Activated T-cell treated with anti-CD3 and anti-CD28 coated beads, Interleukin-2, amount 50 U/mL, for 24 hours (primary cell): ENCODE measurements around the gene DSTYK.

Experiments used
- DNase-seq: peaks from one replicate; pipeline ENCODE4 v3.0.0-alpha.2; 2020
- H3K27ac Mint-ChIP-seq: 2 replicates; pipeline ENCODE4 v1.8.0; 2020; ENCODE audit warnings: mild to moderate bottlenecking, mixed read lengths
- H3K27me3 Mint-ChIP-seq: 2 replicates; pipeline ENCODE4 v1.8.0; 2020; ENCODE audit warnings: mixed read lengths
- H3K36me3 Mint-ChIP-seq: 2 replicates; pipeline ENCODE4 v1.8.0; 2020; ENCODE audit warnings: low read depth, mixed read lengths
- H3K4me1 Mint-ChIP-seq: 2 replicates; pipeline ENCODE4 v1.8.0; 2020; ENCODE audit warnings: low read depth, mixed read lengths
- H3K4me3 Mint-ChIP-seq: 2 replicates; pipeline ENCODE4 v1.8.0; 2020; ENCODE audit warnings: mild to moderate bottlenecking, moderate library complexity, mixed read lengths
- H3K9me3 Mint-ChIP-seq: 2 replicates; pipeline ENCODE4 v1.8.0; 2020; ENCODE audit warnings: mixed read lengths

The DSTYK gene

DNA sequence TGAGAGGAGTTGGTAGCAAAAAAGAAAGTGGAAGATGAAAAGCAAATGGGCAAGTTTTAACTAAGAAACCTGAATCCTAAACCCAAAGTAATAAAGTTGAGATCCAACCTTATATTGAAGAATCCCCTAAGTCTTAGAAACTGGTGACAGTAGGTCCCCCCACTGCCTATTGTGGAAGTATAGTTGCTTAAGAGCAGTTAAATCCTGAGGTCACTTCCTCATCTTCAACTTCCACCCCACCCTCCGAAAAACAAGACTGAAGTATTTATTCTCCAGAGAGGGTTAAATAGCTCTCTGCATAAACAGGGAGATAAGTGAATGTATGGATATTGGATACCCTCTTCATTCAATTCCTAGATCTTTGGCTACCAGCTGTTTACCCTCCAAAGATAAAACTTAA lies 3.3 kb upstream of the DSTYK start:
- H3K36me3 Mint-ChIP-seq, result peaks cover 14% of the 10 kb centered on the region
- no peak for DNase-seq
- H3K9me3 Mint-ChIP-seq, result no peaks in the 10 kb centered on the region
- H3K4me3 Mint-ChIP-seq, result no peak overlapping the region
- H3K27ac Mint-ChIP-seq, result no peak overlapping the region
- peaks cover 34% of the 10 kb centered on the region for H3K4me1 Mint-ChIP-seq
- H3K27me3 Mint-ChIP-seq, result peaks cover 2% of the 10 kb centered on the region

DNA sequence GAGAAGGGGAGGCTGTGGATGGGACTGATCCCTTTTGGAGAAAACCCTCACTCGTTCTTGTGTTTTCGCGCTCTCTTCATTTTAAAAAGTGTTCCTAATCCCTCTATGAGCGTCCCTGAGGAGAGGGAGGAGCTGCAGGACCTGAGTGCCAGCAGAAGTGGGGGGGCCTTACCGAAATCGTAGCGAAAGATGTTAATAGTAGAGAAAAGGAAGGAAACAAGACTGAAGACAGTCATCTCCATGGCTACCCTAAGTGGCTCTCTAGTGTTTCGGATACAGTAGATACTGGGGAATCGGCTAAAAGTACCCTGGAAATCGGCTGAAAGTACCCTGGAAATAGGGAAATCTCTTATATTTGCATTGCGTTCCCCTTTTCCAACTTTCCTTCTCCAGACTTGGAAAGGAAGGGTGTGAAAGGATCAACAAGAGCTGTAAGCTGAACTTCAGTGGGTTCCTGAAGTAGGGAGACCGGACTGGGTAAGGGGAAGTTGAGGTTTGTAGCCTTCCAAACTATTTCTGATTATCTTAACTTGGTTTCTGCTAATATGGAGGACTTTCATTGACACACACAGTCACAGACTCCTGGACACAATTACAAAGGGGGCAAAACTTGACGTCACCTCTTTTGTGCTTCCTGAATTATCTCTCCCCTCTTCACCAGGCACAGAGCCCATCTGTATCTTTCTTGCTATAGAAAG lies 486 bp upstream of the DSTYK start:
- H3K27me3 Mint-ChIP-seq, result peaks cover under 1% of the 10 kb centered on the region
- H3K9me3 Mint-ChIP-seq, result no peaks in the 10 kb centered on the region
- H3K4me1 Mint-ChIP-seq, result peaks cover 50% of the 10 kb centered on the region
- no peak for DNase-seq
- peak overlapping the region; percentile 90 for H3K4me3 Mint-ChIP-seq
- peak overlapping the region; percentile 96 for H3K27ac Mint-ChIP-seq
- peaks cover 21% of the 10 kb centered on the region for H3K36me3 Mint-ChIP-seq

DNA sequence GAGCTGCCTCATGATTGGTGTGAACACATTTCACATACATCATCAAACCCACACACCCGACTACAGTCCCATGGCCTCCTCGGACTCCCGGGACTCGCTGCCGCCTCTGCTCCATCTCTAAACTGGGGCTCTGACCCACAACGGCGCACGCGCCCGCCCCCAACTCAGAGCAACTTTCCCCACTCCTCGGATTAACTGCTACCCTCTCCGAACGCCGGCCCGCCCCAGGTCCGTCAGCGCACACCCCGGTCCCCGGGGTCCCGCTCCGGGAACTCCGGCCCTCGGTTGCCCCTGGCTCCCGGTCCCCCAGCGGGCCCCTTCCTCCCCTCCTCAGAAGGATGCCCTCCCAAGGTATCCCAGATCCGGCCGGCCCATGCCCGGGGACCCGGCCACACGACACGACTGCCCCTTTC lies 740 bp downstream of the DSTYK start:
- Mint-ChIP-seq H3K36me3 (peaks cover 24% of the 10 kb centered on the region), H3K27ac (peak overlapping the region; percentile 95), H3K4me1 (peaks cover 57% of the 10 kb centered on the region), H3K27me3 (no peaks in the 10 kb centered on the region), H3K9me3 (no peaks in the 10 kb centered on the region), H3K4me3 (peak overlapping the region; percentile 90)
- DNase-seq, result no peak

DNA sequence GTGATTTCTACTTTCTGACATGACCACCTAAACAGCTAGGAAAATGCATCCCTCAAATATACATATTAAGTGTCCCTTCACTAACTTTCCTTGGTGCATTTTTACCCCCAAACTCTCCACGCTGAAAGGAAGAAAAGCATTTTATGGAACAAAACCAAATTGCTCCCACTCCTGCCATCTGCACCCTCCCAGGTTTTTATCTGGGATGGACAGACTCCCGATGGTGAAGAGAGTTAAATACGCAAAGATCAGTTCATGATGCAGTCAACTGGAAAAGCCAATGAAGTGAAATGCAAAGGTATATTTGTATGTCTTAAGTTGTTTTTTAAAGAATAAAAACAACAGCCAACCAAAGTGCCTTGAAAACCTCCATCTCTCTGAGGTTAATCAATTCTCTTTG lies 2.7 kb downstream of the DSTYK start:
- peak overlapping the region; percentile 90 for H3K4me3 Mint-ChIP-seq
- H3K27ac Mint-ChIP-seq, result peak overlapping the region; percentile 41
- H3K36me3 Mint-ChIP-seq, result peaks cover 24% of the 10 kb centered on the region
- no peak for DNase-seq
- H3K4me1 Mint-ChIP-seq, result peaks cover 62% of the 10 kb centered on the region
- H3K9me3 Mint-ChIP-seq, result no peaks in the 10 kb centered on the region
- H3K27me3 Mint-ChIP-seq, result no peaks in the 10 kb centered on the region

DNA sequence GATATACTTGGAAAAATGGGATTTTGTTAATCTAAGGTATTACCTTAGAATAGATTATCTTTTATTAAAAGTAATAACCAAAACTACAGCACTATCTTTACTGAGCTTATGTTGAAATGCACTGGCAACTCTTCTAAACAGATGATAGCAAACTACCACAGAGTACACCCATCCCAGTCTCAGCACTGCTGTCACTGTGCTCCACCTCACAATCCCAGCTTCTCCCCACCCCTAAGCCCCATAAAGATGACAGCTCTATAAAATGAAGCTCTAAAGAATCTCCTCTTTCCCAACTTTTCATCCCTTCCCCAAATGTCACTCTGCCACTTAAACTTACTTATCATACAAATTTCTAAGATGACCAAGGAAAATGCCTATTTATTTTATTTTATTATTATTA lies 6.4 kb downstream of the DSTYK start:
- Mint-ChIP-seq H3K9me3 (no peaks in the 10 kb centered on the region), H3K4me3 (no peak overlapping the region), H3K27ac (peak overlapping the region; percentile 86), H3K27me3 (no peaks in the 10 kb centered on the region), H3K36me3 (peaks cover 22% of the 10 kb centered on the region), H3K4me1 (peaks cover 72% of the 10 kb centered on the region)
- DNase-seq, result no peak

DNA sequence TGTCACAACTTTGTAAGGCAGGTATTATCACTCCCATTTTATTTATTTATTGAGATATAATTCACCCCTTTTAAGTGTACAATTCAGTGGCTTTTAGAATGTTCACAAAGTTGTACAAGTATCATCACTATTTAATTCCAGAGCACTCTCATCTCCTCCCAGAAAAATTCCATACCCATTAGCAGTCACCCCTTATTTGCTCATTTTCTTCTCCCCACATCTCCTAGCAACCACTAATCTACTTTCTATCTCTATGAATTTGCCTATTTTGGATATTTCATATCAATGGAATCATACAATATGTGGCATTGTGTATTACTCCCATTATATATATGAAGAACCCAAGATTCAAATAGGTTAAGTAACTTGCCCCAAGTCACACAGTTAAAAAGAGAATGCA lies 7.0 kb downstream of the DSTYK start:
- Mint-ChIP-seq H3K4me3 (peak overlapping the region; percentile 15), H3K27ac (peak overlapping the region; percentile 86), H3K36me3 (peaks cover 25% of the 10 kb centered on the region), H3K27me3 (no peaks in the 10 kb centered on the region), H3K9me3 (no peaks in the 10 kb centered on the region), H3K4me1 (peaks cover 72% of the 10 kb centered on the region)
- no peak for DNase-seq

DNA sequence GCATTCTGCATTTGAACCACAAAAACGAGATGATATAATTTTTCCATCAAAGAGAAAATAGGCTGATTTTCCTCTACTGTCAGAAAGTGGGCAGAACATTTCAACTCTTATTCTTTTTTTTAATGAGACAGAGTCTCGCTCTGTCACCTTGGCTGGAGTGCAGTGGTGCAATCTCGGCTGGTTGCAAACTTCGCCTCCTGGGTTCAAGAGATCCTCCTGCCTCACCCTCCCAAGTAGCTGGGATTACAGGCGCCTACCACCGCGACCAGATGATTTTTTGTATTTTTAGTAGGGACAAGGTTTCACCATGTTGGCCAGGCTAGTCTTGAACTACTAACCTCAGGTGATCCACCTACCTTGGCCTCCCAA lies 11.6 kb downstream of the DSTYK start:
- peak overlapping the region; percentile 69 for H3K4me3 Mint-ChIP-seq
- H3K27ac Mint-ChIP-seq, result peak overlapping the region; percentile 98
- peaks cover 51% of the 10 kb centered on the region for H3K36me3 Mint-ChIP-seq
- H3K4me1 Mint-ChIP-seq, result peaks cover 82% of the 10 kb centered on the region
- no peaks in the 10 kb centered on the region for H3K9me3 Mint-ChIP-seq
- peak; percentile 54 for DNase-seq
- H3K27me3 Mint-ChIP-seq, result no peaks in the 10 kb centered on the region

DNA sequence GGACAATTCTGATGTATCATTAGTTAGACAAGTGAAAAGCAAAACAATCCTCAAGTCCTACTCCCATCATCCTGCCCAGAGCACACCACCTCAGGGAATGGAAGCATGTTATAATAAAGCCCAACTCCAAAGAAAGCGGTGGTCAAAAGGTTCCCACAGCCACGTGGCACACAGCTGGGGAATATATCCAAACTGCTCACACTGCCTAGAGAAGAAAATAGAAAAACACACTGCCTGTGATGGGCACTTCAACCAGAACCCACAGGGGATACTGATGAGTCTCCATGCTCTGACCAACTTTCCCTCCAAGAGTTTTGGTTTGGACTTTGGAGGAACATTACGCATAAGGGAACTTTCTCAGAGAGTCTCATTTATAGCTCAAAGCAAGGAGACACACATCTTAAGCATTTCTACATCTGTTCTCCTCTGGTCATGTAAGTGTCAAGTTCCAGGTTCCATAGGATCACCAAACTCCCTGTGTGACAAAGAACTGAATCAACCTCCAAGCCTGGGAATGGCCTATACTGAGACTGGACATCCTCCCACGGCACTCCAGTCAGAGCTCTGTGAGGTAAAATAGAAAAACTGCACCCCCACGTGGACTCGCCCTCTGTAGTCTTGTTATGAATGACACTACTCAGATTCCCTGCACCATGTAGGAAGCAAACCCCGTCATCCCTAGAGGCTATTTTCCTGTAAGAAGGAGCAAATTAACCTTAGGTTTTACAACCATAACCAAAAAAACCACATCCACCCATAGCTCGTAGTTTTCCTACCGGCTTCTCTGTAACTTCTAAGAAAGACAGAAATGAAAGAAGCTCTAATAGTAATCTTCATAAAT lies 12.2 kb downstream of the DSTYK start:
- Mint-ChIP-seq H3K9me3 (no peaks in the 10 kb centered on the region), H3K27ac (peak overlapping the region; percentile 98), H3K4me1 (peaks cover 76% of the 10 kb centered on the region), H3K4me3 (peak overlapping the region; percentile 69), H3K27me3 (no peaks in the 10 kb centered on the region), H3K36me3 (peaks cover 51% of the 10 kb centered on the region)
- peak; percentile 59 for DNase-seq

DNA sequence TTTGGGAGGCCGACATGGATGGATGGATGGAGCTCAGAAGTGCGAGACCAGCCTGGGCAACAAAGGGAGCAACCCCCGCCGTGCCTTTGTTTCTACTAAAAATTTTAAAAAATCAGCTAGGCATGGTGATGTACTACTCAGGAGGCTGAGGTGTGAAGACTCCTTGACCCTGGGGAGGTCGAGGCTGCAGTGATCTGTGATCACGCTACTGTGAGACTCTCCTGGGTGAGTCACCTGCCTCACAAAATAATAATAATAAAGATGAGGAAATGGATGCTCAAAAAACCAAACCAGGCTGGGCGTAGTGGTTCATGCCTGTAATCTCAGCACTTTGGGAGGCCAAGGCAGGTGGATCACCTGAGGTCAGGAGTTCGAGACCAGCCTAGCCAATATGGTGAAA lies 19.2 kb downstream of the DSTYK start:
- Mint-ChIP-seq H3K4me1 (peaks cover 72% of the 10 kb centered on the region), H3K36me3 (peaks cover 41% of the 10 kb centered on the region), H3K27me3 (no peaks in the 10 kb centered on the region), H3K9me3 (peaks cover 3% of the 10 kb centered on the region), H3K4me3 (no peak overlapping the region), H3K27ac (no peak overlapping the region)
- DNase-seq, result no peak

DNA sequence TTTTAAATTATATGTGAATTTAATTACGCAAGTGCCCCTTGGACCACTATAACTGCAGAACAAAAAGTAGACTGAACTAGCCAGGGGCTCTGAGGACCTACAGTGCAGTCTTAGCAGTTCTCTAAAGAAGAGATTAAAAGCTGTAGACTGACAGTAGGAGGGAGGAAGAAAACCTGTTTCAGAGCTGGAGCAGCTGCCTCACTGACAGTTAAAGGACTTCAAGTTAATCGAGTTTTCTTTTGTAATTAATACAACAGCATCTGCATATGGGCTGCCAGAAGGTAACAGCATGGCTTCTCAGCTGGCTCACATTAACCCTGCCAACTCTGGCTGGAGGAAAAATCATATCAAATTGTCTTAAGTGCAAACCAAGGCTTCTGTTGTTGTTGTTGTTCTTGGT lies 19.9 kb downstream of the DSTYK start:
- Mint-ChIP-seq H3K9me3 (peaks cover 3% of the 10 kb centered on the region), H3K27me3 (no peaks in the 10 kb centered on the region), H3K4me3 (no peak overlapping the region), H3K36me3 (peaks cover 42% of the 10 kb centered on the region), H3K4me1 (peaks cover 75% of the 10 kb centered on the region), H3K27ac (no peak overlapping the region)
- DNase-seq, result no peak

DNA sequence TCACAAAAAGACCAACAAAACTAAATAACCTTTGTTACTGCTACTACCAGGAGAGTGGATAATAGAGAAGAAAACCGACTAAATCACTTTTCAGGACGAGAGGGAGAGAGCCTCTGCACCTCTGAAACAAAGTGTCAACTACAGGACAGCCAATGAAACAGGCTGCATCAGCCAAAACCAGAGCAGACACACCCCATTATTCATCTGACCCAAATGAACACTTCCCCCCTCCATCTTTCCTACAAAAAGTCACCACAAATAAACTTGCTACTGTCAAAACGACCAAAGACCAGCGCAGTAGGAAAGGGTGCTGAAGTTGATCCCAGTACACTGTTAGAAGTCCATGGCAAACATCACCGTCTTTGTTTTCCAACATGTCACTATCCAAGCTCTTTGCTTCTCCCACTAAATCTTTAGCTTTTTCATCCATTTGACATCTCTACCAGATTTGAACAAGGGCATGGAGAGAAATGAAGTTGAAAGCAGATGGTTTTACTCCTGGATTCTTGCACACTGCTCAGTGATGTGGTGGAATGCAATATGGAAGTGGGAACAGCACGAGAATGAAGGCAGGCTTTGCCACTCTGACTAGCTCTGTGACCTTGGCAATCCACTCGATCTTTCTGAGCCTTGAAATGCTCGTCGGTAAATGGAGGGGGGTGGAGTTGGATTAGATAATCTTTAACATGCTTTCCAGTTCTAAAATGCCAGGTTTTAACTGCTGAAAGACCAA lies 20.5 kb downstream of the DSTYK start:
- DNase-seq, result no peak
- Mint-ChIP-seq H3K27ac (no peak overlapping the region), H3K27me3 (no peaks in the 10 kb centered on the region), H3K4me3 (no peak overlapping the region), H3K36me3 (peaks cover 43% of the 10 kb centered on the region), H3K9me3 (peaks cover 3% of the 10 kb centered on the region), H3K4me1 (peaks cover 77% of the 10 kb centered on the region)

DNA sequence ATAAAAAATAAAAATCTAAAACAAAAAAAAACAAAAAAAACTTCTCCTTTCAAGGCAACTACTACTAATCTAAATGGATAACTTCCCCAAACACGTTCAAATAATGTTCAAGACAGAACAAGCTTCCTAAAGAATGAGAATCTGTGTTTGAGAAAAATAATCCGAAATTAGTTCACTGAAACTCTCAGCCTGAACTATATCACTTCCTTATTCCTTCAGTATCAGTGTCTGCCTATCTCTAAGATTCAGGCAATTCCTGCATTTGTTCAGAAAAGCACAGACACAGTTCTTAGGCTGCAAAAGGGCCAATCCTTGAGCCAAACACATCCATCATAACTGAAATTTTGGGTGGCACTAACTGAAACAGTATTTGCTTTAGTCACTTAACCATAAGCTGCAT lies 22.4 kb downstream of the DSTYK start:
- H3K4me3 Mint-ChIP-seq, result no peak overlapping the region
- H3K9me3 Mint-ChIP-seq, result peaks cover 1% of the 10 kb centered on the region
- H3K27me3 Mint-ChIP-seq, result no peaks in the 10 kb centered on the region
- peaks cover 83% of the 10 kb centered on the region for H3K4me1 Mint-ChIP-seq
- H3K27ac Mint-ChIP-seq, result no peak overlapping the region
- peaks cover 44% of the 10 kb centered on the region for H3K36me3 Mint-ChIP-seq
- no peak for DNase-seq

DNA sequence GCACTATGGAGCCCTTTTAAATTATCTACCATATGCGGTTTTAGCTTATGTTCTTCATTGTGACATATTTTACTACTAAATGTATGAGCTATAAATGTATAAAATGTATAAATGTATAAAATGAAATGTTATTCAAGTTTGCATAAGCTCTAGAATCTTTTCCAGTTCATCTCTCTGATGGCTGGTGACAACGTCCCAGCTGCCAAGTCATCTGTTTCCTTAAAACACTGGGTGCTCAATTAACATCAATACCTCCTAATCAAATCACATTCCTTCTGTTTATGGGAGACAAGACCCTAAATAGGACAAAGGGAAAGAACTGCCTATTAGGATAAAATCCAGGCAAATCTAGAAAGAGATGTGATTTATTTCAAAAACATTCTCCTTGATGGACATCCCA lies 22.9 kb downstream of the DSTYK start:
- Mint-ChIP-seq H3K4me1 (peaks cover 84% of the 10 kb centered on the region), H3K9me3 (no peaks in the 10 kb centered on the region), H3K36me3 (peaks cover 45% of the 10 kb centered on the region), H3K27ac (no peak overlapping the region), H3K27me3 (no peaks in the 10 kb centered on the region), H3K4me3 (no peak overlapping the region)
- DNase-seq, result no peak

DNA sequence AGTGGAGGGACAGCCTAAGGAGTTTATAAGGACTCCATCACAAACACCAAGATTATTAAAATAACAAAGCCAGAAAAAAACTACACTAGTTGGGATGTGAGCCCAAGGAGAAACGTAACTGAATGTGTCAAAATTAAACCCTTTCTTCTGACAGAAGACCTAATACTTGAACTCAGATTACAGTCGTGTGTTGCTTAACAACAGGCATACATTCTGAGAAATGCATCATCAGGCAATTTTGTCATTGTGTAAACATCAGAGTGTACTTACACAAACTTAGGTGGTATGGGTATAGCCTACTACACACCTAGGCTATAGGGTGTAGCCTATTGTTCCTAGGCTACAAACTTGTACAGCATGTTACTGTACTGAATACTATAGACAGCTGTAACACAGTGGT lies 23.4 kb downstream of the DSTYK start:
- Mint-ChIP-seq H3K36me3 (peaks cover 47% of the 10 kb centered on the region), H3K27me3 (no peaks in the 10 kb centered on the region), H3K9me3 (no peaks in the 10 kb centered on the region), H3K4me3 (no peak overlapping the region), H3K27ac (no peak overlapping the region), H3K4me1 (peaks cover 85% of the 10 kb centered on the region)
- no peak for DNase-seq

DNA sequence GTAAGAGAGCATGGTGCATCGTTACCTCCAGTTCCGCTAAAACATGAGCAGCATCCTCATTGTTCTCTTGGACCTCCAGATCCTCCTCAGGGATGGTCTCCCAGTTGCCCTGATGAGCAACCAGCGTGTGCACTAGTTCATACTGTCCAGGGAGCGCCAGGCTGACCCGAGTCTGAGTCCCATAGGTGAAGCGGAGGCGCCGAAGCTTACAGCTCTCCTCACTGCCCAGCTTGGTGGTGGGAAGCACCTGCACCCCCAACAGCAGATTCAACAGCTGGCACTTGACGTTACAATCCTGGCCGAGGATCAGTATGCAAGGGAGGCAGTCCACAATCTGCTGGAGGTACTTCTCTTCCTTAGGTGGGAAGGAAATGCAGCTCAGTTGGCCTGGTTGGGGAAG lies 24.1 kb downstream of the DSTYK start:
- H3K36me3 Mint-ChIP-seq, result peaks cover 52% of the 10 kb centered on the region
- H3K4me1 Mint-ChIP-seq, result peaks cover 84% of the 10 kb centered on the region
- DNase-seq, result no peak
- peak overlapping the region; percentile 85 for H3K27ac Mint-ChIP-seq
- H3K9me3 Mint-ChIP-seq, result no peaks in the 10 kb centered on the region
- H3K27me3 Mint-ChIP-seq, result no peaks in the 10 kb centered on the region
- H3K4me3 Mint-ChIP-seq, result no peak overlapping the region
